Measurements from ENCODE around the gene XPO4. TPM values are rescaled to one million over a fixed set of nuclear protein-coding genes. Genes with fewer than 3 reads are reported as not detected.

The XPO4 gene
- total RNA-seq, 6 donors from 2014 or later, result 15.7 to 33.0 (median 17.4) TPM

DNA sequence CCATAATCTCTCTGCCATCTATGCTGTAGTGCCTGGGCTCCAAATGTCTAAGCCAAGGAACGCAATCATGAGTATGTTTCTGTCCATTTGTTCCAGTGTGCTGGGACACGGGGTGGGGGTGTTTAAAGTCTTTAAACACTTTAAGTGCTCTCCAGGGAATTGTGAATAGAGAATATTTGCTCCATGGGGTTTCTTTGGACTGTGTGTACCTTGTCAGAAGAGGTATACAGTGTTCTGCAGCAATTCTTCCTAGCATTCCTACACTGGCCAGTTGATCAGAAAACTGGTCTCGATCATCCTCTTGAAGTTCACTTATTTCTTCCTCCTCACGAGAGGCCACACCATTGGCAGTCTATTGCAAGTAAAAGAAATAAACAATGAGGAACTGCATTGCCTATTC lies 93.7 kb downstream of the XPO4 start:
- peak in 1 of 2 donors; percentile 40 for ATAC-seq (ENCODE audit: low FRiP score in 2 of 2)
- no peak overlapping the region for H3K4me3 ChIP-seq
- TF ChIP-seq POLR2AphosphoS5 (IDR thresholded peaks at IDR 0.05) (no peak), EP300 (IDR thresholded peaks at IDR 0.05) (no peak), POLR2A (IDR thresholded peaks at IDR 0.05) (no peak)
- TF ChIP-seq, protein P1, sequence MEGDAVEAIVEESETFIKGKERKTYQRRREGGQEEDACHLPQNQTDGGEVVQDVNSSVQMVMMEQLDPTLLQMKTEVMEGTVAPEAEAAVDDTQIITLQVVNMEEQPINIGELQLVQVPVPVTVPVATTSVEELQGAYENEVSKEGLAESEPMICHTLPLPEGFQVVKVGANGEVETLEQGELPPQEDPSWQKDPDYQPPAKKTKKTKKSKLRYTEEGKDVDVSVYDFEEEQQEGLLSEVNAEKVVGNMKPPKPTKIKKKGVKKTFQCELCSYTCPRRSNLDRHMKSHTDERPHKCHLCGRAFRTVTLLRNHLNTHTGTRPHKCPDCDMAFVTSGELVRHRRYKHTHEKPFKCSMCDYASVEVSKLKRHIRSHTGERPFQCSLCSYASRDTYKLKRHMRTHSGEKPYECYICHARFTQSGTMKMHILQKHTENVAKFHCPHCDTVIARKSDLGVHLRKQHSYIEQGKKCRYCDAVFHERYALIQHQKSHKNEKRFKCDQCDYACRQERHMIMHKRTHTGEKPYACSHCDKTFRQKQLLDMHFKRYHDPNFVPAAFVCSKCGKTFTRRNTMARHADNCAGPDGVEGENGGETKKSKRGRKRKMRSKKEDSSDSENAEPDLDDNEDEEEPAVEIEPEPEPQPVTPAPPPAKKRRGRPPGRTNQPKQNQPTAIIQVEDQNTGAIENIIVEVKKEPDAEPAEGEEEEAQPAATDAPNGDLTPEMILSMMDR (IDR thresholded peaks at IDR 0.05), result no peak
- peaks cover 0 to 30% (median 2%) of the 10 kb centered on the region in 4 donors for H3K36me3 ChIP-seq
- H3K27ac ChIP-seq, result peak overlapping the region in 2 of 4 donors; percentile 5 to 32
- no peaks in the 10 kb centered on the region for H3K27me3 ChIP-seq
- DNase-seq, result no peak
- no peaks in the 10 kb centered on the region for H3K9me3 ChIP-seq
- peaks cover 3 to 13% (median 8%) of the 10 kb centered on the region in 4 donors for H3K4me1 ChIP-seq
- WGBS, 2 donors, result 77 to 94% methylated on average over 4 of the region's 4 CpGs

- Histone ChIP-seq H3K27ac (no peak overlapping the region), H3K9me3 (no peaks in the 10 kb centered on the region), H3K36me3 (peaks cover 0 to 37% (median 2%) of the 10 kb centered on the region in 4 donors), H3K4me3 (no peak overlapping the region), H3K27me3 (no peaks in the 10 kb centered on the region), H3K4me1 (no peaks in the 10 kb centered on the region)
- DNase-seq (no peak), ATAC-seq (ENCODE audit: low FRiP score in 2 of 2) (no peak)
- WGBS, 2 donors, result 90 to 94% methylated on average over 3 of the region's 3 CpGs
- TF ChIP-seq POLR2A (IDR thresholded peaks at IDR 0.05) (no peak), EP300 (IDR thresholded peaks at IDR 0.05) (no peak), POLR2AphosphoS5 (IDR thresholded peaks at IDR 0.05) (no peak)
- TF ChIP-seq, protein P1 (IDR thresholded peaks at IDR 0.05), result no peak
Measured at GRCh38 chr13:20803180-20803965, 99.2 kb downstream of the XPO4 start.

DNA sequence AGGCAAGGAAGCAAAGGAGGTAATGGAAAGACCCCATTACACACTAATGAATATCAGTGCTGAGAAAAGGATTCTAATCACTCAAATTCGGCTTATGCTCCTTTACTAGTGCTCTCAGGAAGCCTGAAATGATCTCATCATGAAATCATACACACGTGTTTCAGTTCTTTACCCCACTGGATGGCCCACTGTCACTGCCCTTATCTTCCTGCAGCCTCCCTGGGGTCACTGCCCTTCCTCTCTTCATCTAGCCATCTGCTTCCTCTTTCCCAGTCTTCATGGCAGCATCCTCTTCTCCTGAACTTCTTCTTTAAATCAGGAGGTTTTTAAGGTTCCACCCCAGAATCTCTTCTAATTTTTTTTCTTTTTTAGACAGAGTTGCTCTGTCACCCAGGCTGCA lies 100.8 kb downstream of the XPO4 start:
- H3K9me3 ChIP-seq, result no peaks in the 10 kb centered on the region
- no peak for DNase-seq
- no peaks in the 10 kb centered on the region for H3K27me3 ChIP-seq
- peaks cover 0 to 26% (median 4%) of the 10 kb centered on the region in 4 donors for H3K36me3 ChIP-seq
- ATAC-seq (ENCODE audit: low FRiP score in 2 of 2), result peak in 1 of 2 donors; percentile 28
- H3K4me1 ChIP-seq, result peaks cover 0 to 11% (median 7%) of the 10 kb centered on the region in 4 donors
- H3K4me3 ChIP-seq, result no peak overlapping the region
- TF ChIP-seq, protein P1 (IDR thresholded peaks at IDR 0.05), result no peak
- TF ChIP-seq EP300 (IDR thresholded peaks at IDR 0.05), result no peak
- TF ChIP-seq POLR2AphosphoS5 (IDR thresholded peaks at IDR 0.05), result no peak
- TF ChIP-seq POLR2A (IDR thresholded peaks at IDR 0.05), result no peak
- WGBS, 2 donors, result 49 to 50% methylated on average over 2 of the region's 2 CpGs
- H3K27ac ChIP-seq, result no peak overlapping the region

DNA sequence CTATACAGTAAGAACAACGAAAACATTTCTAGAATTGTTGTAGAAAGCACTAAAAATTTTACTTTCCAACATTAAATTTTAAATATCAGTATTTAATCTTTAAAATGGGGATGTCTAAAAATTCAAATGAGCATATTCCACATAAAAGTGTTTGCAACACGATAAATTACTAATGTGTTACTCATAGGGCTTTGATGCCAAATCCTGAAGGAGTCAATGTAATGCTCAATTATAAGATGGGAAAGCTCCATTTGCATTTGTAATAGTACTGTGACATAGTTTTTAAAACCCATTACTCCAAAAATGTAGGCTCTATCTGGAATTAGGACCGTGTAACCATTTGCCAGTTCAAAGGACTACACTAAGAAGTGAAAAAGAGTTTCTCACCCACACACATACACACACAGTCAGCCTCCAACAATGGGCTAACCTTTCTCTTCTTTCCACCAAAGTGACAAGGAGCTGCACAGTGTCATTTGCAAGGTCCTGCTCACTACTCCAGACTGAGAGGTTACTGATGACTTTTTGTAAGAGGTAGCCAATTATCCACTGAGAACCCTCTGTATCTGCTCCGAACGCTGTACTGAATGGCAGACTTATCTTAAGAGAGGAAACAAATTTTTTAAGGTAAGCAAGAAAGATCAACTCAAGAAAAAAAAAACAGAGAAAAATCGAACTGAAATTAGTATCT lies 102.7 kb downstream of the XPO4 start:
- Histone ChIP-seq H3K4me3 (no peak overlapping the region), H3K4me1 (peaks cover 0 to 13% (median 8%) of the 10 kb centered on the region in 4 donors), H3K36me3 (peaks cover 0 to 35% (median 8%) of the 10 kb centered on the region in 4 donors), H3K27me3 (no peaks in the 10 kb centered on the region), H3K27ac (no peak overlapping the region), H3K9me3 (no peaks in the 10 kb centered on the region)
- TF ChIP-seq EP300 (IDR thresholded peaks at IDR 0.05) (no peak), POLR2A (IDR thresholded peaks at IDR 0.05) (no peak), POLR2AphosphoS5 (IDR thresholded peaks at IDR 0.05) (no peak)
- TF ChIP-seq, protein P1 (IDR thresholded peaks at IDR 0.05), result no peak
- WGBS, 2 donors, result 82% methylated on average over 6 of the region's 6 CpGs
- ATAC-seq (ENCODE audit: low FRiP score in 2 of 2) (no peak), DNase-seq (no peak)
